ENCODE results near the gene GALNT11. TPM values are rescaled to one million over a fixed set of nuclear protein-coding genes. Genes with fewer than 3 reads are reported as not detected.

GALNT11 gene
- 19.7 to 24.9 TPM (median 23.6 TPM) in 5 replicates for total RNA-seq (2022; extraction: Qiagen RNA extraction; ENCODE audit: low read depth)

DNA sequence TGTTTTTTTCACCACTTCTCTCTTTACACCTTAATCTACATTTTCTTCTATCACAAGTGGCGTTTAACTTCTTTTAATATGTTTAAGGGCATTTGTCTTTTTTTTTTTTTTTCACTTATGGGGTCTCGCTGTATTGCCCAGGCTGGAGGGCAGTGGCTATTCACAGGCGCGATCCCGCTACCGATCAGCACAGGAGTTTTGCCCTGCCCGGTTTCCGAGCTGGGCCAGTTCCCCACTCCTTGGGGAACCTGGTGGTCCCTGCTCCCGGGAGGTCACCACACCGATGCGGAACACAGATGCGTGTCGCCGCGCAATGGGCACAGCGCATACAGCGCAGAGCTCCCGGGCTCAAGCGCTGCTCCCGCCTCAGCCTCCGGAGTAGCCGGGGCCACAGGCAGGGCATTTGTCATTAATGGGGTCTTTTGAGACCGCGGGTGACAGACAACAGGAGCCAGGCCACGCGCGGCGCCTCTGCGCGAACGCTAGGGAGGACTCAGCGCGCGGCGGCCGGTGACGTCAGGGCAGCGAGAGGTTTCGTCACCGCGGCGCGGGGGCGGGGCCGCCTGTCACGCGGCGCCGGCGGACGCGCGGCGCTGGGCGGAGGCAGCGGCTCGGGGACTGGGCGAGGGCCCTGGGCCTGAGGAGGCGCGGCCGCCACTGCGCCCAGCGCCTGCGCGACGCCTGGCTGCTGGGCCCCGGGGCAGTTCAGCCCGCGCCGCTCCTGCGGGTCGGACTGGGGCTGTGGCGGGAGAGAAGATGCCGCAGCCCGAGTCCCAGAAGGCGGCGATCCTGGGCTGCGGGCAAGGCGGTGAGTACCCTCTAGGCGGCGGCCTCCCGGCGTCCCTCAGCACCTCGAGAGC lies at the start of gene GALNT11:
TSS of gene GALNT11 (plus strand) at position 598 of the 860 bp plus-strand sequence. CDS start 68,554 bp downstream, outside the sequence.

Other genes with a start within 250 kb of the GALNT11 start
- gene PRKAG2, start 148.6 kb upstream of the GALNT11 start, total RNA-seq (2022; extraction: Qiagen RNA extraction; ENCODE audit: low read depth): 38.1 to 56.3 TPM (median 42.3 TPM) in 5 replicates
- gene GALNTL5, start 69.2 kb upstream of the GALNT11 start, total RNA-seq (2022; extraction: Qiagen RNA extraction; ENCODE audit: low read depth): not detected in 5 replicates

Data from A549 treated with ZK216348 at 1 μM for 4 hours (cell line).